ENCODE data around the gene SERPINE1. TPM values are rescaled to one million over a fixed set of nuclear protein-coding genes. Genes with fewer than 3 reads are reported as not detected.

The SERPINE1 gene
- total RNA-seq, 4 donors from 2014 or later, result 1.1 to 4.8 (median 3.1) TPM

GRCh38 chr7:101106386-101106785 is 20.5 kb upstream of the SERPINE1 start:
- intact Hi-C loops (cut with DNase I), result no loop called here

GRCh38 chr7:101108330-101108857 is 18.5 kb upstream of the SERPINE1 start:
- no peak for DNase-seq
- intact Hi-C loops (cut with DNase I), result no loop called here
- H3K27ac ChIP-seq, result peak overlapping the region; percentile 59 to 77 (median 68)
- H3K27me3 ChIP-seq, result no peaks in the 10 kb centered on the region
- H3K4me1 ChIP-seq, result peaks cover 17 to 61% (median 47%) of the 10 kb centered on the region in 3 donors
- no peaks in the 10 kb centered on the region for H3K36me3 ChIP-seq
- H3K9me3 ChIP-seq, result no peaks in the 10 kb centered on the region
- TF ChIP-seq CTCF (IDR thresholded peaks at IDR 0.05) (no peak), POLR2A (IDR thresholded peaks at IDR 0.05) (no peak)
- 24% methylated on average over 14 to 15 of the region's 16 CpGs for WGBS, 2 donors
- no peak overlapping the region for H3K4me3 ChIP-seq

More at GRCh38 chr7:101106386-101106785, 20.5 kb upstream of the SERPINE1 start:
- H3K9me3 ChIP-seq, result no peaks in the 10 kb centered on the region
- H3K27me3 ChIP-seq, result no peaks in the 10 kb centered on the region
- peaks cover 17 to 53% (median 45%) of the 10 kb centered on the region in 3 donors for H3K4me1 ChIP-seq
- no peak overlapping the region for H3K27ac ChIP-seq
- H3K36me3 ChIP-seq, result no peaks in the 10 kb centered on the region
- no peak overlapping the region for H3K4me3 ChIP-seq
- no peak for TF ChIP-seq POLR2A (IDR thresholded peaks at IDR 0.05)
- 89 to 91% methylated on average over 7 of the region's 7 CpGs for WGBS, 2 donors
- no peak for DNase-seq

GRCh38 chr7:101108961-101109360 is 17.9 kb upstream of the SERPINE1 start:
- H3K36me3 ChIP-seq, result no peaks in the 10 kb centered on the region
- no peak for DNase-seq
- WGBS, 2 donors, result 43 to 70% methylated on average over 2 to 5 of the region's 7 CpGs
- H3K4me1 ChIP-seq, result peaks cover 17 to 56% (median 41%) of the 10 kb centered on the region in 3 donors
- peak overlapping the region; percentile 59 to 77 (median 68) for H3K27ac ChIP-seq
- TF ChIP-seq POLR2A (IDR thresholded peaks at IDR 0.05) (no peak), CTCF (IDR thresholded peaks at IDR 0.05) (no peak)
- H3K4me3 ChIP-seq, result no peak overlapping the region
- intact Hi-C loops (cut with DNase I), result no loop called here
- no peaks in the 10 kb centered on the region for H3K9me3 ChIP-seq
- no peaks in the 10 kb centered on the region for H3K27me3 ChIP-seq

GRCh38 chr7:101109368-101109767 is 17.5 kb upstream of the SERPINE1 start:
- TF ChIP-seq CTCF (IDR thresholded peaks at IDR 0.05), result no peak
- no peak for TF ChIP-seq POLR2A (IDR thresholded peaks at IDR 0.05)
- intact Hi-C loops (cut with DNase I), result no loop called here
- Histone ChIP-seq H3K9me3 (no peaks in the 10 kb centered on the region), H3K4me3 (no peak overlapping the region), H3K27me3 (no peaks in the 10 kb centered on the region), H3K4me1 (peaks cover 17 to 52% (median 37%) of the 10 kb centered on the region in 3 donors), H3K36me3 (no peaks in the 10 kb centered on the region), H3K27ac (peak overlapping the region; percentile 59 to 77 (median 68))
- 62 to 73% methylated on average over 4 to 6 of the region's 6 CpGs for WGBS, 2 donors
- DNase-seq, result no peak

GRCh38 chr7:101111261-101111660 is 15.6 kb upstream of the SERPINE1 start:
- TF ChIP-seq POLR2A (IDR thresholded peaks at IDR 0.05) (no peak), CTCF (IDR thresholded peaks at IDR 0.05) (no peak)
- Histone ChIP-seq H3K4me1 (peaks cover 17 to 42% (median 27%) of the 10 kb centered on the region in 3 donors), H3K9me3 (no peaks in the 10 kb centered on the region), H3K27me3 (no peaks in the 10 kb centered on the region), H3K27ac (peak overlapping the region in 3 of 4 donors; percentile 70 to 81 (median 73)), H3K4me3 (no peak overlapping the region), H3K36me3 (no peaks in the 10 kb centered on the region)
- intact Hi-C loops (cut with DNase I), result no loop called here
- 78 to 86% methylated on average over 3 to 5 of the region's 5 CpGs for WGBS, 2 donors
- DNase-seq, result no peak

Measured in esophagus squamous epithelium (tissue), 5 donors.